ENCODE data around the gene LUZP2.

LUZP2 gene

GRCh38 chr11:24767411-24767810 lies 270.6 kb downstream of the LUZP2 start:
- no peak for TF ChIP-seq CTCF (IDR thresholded peaks at IDR 0.05)
- no peaks in the 10 kb centered on the region for H3K36me3 ChIP-seq
- H3K9me3 ChIP-seq: no peaks in the 10 kb centered on the region
- no peak overlapping the region for H3K27ac ChIP-seq
- H3K27me3 ChIP-seq: no peaks in the 10 kb centered on the region
- intact Hi-C loops (cut with DNase I; ENCODE audit: low total_unique reads): no loop called here
- no peak overlapping the region for H3K4me3 ChIP-seq
- DNase-seq: no peak
- no peaks in the 10 kb centered on the region for H3K4me1 ChIP-seq

- no peak overlapping the region for H3K4me3 ChIP-seq
- H3K4me1 ChIP-seq: no peaks in the 10 kb centered on the region
- intact Hi-C loops (cut with DNase I; ENCODE audit: low total_unique reads): no loop called here
- H3K9me3 ChIP-seq: no peaks in the 10 kb centered on the region
- no peak for TF ChIP-seq CTCF (IDR thresholded peaks at IDR 0.05)
- DNase-seq: no peak
- no peaks in the 10 kb centered on the region for H3K36me3 ChIP-seq
- no peaks in the 10 kb centered on the region for H3K27me3 ChIP-seq
- no peak overlapping the region for H3K27ac ChIP-seq
These were observed 276.5 kb downstream of the LUZP2 start for GRCh38 chr11:24773322-24773721.

GRCh38 chr11:24779791-24780190 lies 282.9 kb downstream of the LUZP2 start:
- intact Hi-C loops (cut with DNase I; ENCODE audit: low total_unique reads): no loop called here

GRCh38 chr11:24781288-24781687 lies 284.4 kb downstream of the LUZP2 start:
- Histone ChIP-seq H3K36me3 (no peaks in the 10 kb centered on the region), H3K27ac (no peak overlapping the region), H3K9me3 (no peaks in the 10 kb centered on the region), H3K27me3 (no peaks in the 10 kb centered on the region), H3K4me1 (no peaks in the 10 kb centered on the region), H3K4me3 (no peak overlapping the region)
- intact Hi-C loops (cut with DNase I; ENCODE audit: low total_unique reads): no loop called here
- no peak for TF ChIP-seq CTCF (IDR thresholded peaks at IDR 0.05)
- no peak for DNase-seq

More at GRCh38 chr11:24779791-24780190, 282.9 kb downstream of the LUZP2 start:
- no peak for DNase-seq
- Histone ChIP-seq H3K9me3 (no peaks in the 10 kb centered on the region), H3K4me3 (no peak overlapping the region), H3K36me3 (no peaks in the 10 kb centered on the region), H3K4me1 (no peaks in the 10 kb centered on the region), H3K27me3 (no peaks in the 10 kb centered on the region), H3K27ac (no peak overlapping the region)
- no peak for TF ChIP-seq CTCF (IDR thresholded peaks at IDR 0.05)

GRCh38 chr11:24793479-24793878 lies 296.6 kb downstream of the LUZP2 start:
- Histone ChIP-seq H3K4me3 (no peak overlapping the region), H3K4me1 (no peaks in the 10 kb centered on the region), H3K9me3 (no peaks in the 10 kb centered on the region), H3K36me3 (no peaks in the 10 kb centered on the region), H3K27me3 (no peaks in the 10 kb centered on the region), H3K27ac (no peak overlapping the region)
- no peak for TF ChIP-seq CTCF (IDR thresholded peaks at IDR 0.05)
- intact Hi-C loops (cut with DNase I; ENCODE audit: low total_unique reads): no loop called here
- no peak for DNase-seq

- Histone ChIP-seq H3K4me3 (no peak overlapping the region), H3K36me3 (no peaks in the 10 kb centered on the region), H3K4me1 (no peaks in the 10 kb centered on the region), H3K9me3 (no peaks in the 10 kb centered on the region), H3K27me3 (no peaks in the 10 kb centered on the region), H3K27ac (no peak overlapping the region)
- no peak for DNase-seq
- no peak for TF ChIP-seq CTCF (IDR thresholded peaks at IDR 0.05)
- intact Hi-C loops (cut with DNase I; ENCODE audit: low total_unique reads): no loop called here
These were observed 297.2 kb downstream of the LUZP2 start for GRCh38 chr11:24794064-24794463.

Measured in tibial artery (tissue), 4 donors.